HG02943 (cell line): ENCODE results near the gene PJA1.

ENCODE experiments used
- ATAC-seq: cut with Tn5 transposase; IDR thresholded peaks from one replicate; pipeline ENCODE4 v1.9.1; 2021; ENCODE audit warnings: mild to moderate bottlenecking, low read depth, moderate library complexity; ENCODE audit not compliant: unreplicated experiment

Gene PJA1

DNA sequence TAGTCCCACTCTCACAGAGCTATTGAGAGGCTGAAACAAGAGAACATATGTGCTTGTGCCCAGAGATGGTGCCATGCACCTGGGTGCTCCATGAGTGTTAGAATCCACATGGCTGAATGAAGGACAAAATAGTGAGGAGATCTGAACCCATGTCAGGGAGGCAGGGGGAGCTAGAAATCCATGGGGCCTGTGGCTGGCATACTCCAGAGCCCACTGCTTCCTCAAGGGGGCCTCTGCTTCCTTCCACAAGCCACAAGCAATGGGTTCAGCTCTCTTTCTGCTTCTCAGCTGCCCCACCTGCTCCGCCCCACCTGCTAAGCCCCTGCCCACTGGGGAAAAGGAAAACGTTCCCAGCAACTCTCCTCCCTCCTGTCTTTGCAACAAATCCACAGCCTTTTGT, 46.1 kb downstream of the PJA1 start:
- no peak for ATAC-seq

- no peak for ATAC-seq
These were observed 47.3 kb downstream of the PJA1 start for GRCh38 chrX:69117876-69118526.

- ATAC-seq = no peak
These were observed 49.2 kb downstream of the PJA1 start for GRCh38 chrX:69116077-69116476.

GRCh38 chrX:69113723-69114122, 51.5 kb downstream of the PJA1 start:
- no peak for ATAC-seq
